Germinal center (tissue), 1 donor: Measurements from ENCODE around the gene LRTM1.

Experiments used
- DNase-seq: peaks from one replicate; pipeline ENCODE4 v3.0.0; 2012; ENCODE audit warnings: mixed read lengths, low spot score

LRTM1 gene

GRCh38 chr3:54891540-54891897 lies 36.3 kb downstream of the LRTM1 start:
- no peak for DNase-seq

DNA sequence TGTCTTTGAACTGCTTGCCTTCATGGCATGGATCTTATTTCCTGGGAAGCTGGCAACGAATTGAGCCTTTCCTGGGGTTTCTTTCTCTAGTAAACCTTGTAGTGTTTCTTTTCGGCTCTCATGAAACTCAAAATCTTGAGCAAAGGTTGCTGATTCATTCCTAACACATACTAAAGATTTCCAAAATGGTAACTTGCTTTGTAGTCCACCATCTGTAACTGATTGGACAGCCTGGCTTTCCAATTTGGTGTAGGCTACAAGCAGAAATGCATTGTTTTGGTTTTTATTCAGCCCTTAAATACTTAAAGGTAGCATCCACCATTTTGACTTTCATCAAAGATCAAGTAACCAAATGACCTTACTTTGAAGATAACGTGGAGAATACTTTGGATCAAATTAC lies 38.1 kb downstream of the LRTM1 start:
- no peak for DNase-seq

DNA sequence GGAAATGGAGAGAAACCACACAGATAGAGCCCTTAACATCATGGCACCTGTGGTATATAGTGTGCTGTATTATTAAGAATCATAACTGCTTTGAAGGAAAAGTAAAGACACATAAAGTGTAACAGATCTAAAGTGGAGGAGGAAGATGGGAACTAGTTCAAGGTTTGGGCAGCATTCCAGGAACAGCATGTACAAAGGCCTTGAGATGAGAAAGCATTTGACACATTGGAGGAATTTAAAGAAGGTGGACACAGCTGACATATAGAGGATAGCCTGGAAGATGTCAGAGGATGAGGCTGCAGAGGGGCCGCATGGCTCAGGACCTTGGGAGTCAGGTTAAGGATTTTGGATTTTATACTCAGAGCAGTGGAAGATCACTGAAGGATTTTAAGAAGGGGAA lies 39.0 kb downstream of the LRTM1 start:
- no peak for DNase-seq

GRCh38 chr3:54888162-54888561 lies 39.7 kb downstream of the LRTM1 start:
- DNase-seq = no peak

DNA sequence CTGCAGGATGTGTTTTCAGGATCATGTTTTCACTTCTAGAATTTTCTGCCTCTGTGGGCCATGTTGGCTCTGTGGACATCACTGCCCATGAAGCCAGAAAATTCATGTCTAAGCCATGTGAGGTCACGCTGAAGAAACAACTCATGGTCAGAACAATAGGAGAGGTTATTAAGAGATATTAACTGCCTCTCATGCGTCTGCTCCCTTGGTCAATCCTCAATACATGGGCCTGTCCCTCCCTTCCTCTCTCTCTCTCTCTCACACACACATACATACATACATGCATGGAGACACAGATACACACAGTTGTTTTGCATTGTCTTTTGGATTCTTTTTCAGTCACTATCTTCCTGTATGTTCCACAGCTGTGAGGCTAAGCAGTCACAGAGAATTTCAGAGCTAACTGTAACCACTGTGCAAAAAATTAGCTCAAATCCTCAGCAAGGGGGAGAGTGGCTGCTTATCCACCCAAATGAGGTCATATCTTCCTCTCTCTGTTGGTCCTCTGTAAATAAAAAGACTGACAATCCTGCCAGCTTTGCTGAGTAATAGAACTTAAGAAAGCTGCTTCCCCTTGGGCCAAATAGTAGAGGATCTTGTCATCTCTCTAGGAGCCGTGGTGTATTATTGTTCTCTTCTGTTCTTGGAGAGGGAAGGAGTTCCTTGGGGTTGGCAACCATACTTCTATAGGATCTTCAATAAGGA lies 45.6 kb downstream of the LRTM1 start:
- no peak for DNase-seq

GRCh38 chr3:54878145-54878544 lies 49.7 kb downstream of the LRTM1 start:
- no peak for DNase-seq

DNA sequence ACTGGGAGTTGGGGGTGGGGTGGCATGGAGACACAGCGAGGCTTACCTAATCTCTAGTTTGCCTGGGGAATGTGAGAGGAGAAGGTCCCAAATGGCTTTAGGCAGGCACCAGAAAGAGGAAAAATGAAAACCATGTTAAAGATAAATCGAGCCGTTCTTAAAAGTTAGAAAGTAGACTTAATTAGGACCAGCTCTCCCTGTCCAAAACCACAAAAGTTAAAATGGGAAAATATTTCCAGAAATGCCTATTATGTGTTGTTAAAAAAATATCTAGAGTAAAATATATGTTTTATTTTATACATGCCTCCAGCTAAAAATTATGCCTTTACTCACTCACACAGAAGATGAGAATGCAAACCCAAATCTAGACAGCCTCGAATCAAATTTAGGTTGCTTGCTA lies 50.1 kb downstream of the LRTM1 start:
- no peak for DNase-seq

DNA sequence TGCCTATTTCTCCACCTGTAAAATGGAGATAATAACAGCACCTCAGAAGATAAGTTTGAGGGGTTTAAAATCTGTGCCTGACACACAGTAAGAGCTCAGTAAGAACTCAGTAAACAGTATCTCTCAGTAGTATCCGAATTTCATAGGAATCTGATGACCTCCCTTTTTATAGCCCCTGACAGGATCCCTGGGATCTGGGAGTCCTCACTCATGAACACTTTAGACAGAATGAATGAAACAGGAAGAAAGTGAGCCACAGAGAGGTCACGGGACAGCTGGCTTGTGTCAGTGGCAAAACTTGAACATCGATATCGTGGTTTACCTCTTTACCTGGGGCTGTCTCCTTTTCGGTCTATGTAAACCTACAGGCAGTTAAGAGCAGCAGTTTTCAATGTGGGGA lies 51.2 kb downstream of the LRTM1 start:
- no peak for DNase-seq

DNA sequence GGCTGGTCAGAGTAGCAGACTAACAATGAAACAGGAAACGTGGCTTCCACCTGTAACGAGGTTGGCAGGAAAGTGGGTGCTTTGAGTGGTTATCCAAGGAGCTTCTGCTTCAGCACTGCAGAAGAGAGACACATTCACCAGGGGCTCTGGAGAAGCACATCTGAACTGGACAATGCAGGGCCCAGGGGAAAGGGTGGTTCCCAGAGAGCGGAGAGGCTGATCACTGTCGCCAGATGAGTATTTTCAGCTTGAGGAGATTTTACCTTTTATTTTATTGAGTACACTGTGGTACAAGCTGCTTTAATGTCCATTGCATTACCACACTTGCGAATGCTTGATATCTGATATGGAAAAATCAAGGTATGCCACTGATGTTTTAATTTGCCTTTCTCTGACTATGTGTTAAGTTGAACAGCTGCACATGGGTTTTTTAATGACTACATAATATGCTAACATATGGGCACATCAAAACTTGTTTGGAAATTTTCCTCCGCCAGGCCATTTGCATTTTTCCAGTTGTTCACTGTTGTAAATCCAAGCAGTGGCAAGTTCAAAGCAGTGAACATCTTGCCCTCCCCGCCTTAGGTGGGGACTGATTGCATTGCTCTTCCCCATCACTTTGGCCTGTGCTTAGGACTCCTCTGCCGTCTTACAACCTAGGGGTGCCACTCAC lies 52.1 kb downstream of the LRTM1 start:
- DNase-seq = no peak

GRCh38 chr3:54874816-54875556 lies 52.9 kb downstream of the LRTM1 start:
- DNase-seq = no peak

DNA sequence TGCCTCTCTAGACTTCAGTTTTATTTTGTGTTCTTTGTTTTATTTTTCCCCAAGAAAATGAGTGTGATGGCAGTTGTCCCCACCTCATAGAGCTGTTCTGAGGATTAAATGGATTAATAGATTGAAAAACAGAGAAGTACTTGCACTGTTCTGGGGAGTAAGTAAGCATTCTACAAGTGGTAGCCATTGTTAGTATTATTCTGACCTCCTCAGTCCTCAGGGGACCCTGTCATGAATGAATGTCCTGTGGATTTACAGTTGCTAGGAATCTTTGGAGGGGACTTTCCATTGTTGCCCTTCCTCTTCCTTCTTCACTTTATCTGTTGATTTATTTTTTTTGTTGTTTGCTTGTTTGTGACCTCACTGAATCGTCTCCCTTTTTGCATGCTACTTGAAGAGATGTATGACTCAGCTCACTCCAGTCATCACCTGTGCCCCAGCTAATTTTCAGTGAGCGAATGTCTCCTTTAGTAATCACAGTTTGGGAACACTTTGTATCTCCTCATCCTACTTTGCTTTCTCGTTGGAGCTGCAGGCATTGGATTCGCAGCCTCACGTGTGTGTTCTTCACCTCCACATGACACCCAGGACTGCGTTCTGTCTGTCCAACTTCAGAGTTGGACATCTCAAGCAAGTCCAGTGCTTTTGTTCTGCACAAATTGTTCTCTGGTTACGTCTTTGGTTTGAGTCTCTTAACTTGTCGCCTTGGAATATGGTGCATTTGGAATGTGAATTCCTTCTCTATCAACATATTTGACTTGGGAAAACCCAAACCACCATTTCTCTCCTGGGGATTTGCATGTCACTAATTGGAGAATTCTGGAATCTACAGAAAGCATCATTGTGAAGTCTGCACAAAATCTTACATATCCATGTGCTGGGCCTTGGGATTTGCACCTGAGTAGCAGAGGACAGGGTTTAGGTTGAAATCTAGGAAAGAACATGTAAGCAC lies 54.5 kb downstream of the LRTM1 start:
- DNase-seq = no peak

DNA sequence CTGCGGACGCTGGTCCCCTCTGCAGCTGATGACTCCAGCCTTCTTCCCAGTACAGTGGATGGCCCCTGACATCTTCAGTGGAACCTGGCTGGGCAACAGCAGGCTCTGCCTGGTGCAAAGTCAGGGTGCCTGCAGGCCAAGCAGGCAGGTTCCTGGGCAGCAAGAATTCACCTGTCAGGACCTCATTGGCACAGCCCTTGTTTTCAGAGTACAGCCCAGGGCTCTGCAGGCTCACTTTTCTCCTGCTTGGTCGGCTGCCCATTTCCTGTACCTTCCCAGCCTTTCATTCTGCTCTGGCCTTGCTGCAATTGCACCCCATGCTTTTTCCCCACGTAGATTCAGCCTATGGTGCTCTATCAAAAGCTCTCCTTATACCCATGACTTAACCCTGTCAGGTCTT lies 56.0 kb downstream of the LRTM1 start:
- DNase-seq = no peak

DNA sequence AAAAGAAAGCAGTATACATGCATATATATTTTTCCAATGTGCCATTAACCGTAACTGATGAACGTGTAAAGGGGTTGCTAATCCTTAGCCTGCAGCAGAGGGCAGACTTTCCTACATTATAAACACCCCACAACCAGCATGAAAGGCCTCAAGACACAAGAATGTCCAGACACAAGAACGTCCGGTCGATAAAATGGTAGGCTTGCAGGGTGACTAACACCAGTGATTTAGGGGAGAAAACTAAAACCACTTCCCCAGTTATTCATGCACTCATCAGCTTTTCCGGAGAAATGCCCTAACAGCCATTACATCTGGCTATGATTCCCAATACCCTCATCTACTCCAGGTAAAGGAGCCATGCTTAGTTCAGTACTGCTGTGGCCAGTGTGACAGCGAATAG lies 57.4 kb downstream of the LRTM1 start:
- DNase-seq = no peak
